ENCODE measurements around the gene L3MBTL4. TPM values are rescaled to one million over a fixed set of nuclear protein-coding genes. Genes with fewer than 3 reads are reported as not detected.
A peak's percentile ranks its signal among the peaks of the same experiment; 100 is the strongest.
"Not testable (repeated sequence)": the region's sequence is repeated elsewhere in the genome, so short reads cannot be mapped to it uniquely, and the experiment has no call there.

The L3MBTL4 gene
- total RNA-seq, 1 donor from 2014 or later, result 0.59 TPM

DNA sequence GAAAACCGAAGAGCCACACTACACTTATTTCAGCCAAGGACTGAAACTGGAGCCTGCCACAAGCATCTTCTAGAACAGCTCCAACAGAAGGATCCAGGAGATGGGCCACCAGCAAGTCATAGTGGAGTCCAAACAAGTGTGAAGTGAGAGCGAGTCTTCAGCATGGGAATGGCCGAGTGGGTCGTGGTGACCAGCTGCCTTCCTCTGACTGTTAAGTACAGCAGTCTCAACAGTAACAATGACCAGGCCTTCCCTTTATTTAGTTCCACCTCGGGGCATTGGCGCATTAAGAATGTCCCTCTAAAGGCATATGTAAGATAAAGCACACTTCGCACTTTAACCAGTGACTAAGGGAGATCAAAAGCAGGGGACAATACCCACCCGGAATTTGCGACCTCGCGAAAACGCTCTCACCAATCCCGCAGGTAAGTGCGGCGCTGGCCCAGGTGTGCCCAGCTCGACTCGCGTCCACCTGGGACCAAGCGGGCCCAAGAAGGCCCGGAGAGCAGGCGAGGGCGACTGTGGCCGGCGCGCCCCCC, 1.1 kb downstream of the L3MBTL4 start:
- H3K4me3 Mint-ChIP-seq (ENCODE audit: unreplicated experiment), result peak overlapping the region; percentile 65
- H3K27ac Mint-ChIP-seq (ENCODE audit: unreplicated experiment), result no peak overlapping the region
- peaks cover 48% of the 10 kb centered on the region for H3K27me3 Mint-ChIP-seq (ENCODE audit: unreplicated experiment)
- H3K9me3 Mint-ChIP-seq (ENCODE audit: unreplicated experiment), result no peaks in the 10 kb centered on the region
- DNase-seq (ENCODE audit: extremely low spot score, unreplicated experiment), result no peak
- TF ChIP-seq, protein P1, sequence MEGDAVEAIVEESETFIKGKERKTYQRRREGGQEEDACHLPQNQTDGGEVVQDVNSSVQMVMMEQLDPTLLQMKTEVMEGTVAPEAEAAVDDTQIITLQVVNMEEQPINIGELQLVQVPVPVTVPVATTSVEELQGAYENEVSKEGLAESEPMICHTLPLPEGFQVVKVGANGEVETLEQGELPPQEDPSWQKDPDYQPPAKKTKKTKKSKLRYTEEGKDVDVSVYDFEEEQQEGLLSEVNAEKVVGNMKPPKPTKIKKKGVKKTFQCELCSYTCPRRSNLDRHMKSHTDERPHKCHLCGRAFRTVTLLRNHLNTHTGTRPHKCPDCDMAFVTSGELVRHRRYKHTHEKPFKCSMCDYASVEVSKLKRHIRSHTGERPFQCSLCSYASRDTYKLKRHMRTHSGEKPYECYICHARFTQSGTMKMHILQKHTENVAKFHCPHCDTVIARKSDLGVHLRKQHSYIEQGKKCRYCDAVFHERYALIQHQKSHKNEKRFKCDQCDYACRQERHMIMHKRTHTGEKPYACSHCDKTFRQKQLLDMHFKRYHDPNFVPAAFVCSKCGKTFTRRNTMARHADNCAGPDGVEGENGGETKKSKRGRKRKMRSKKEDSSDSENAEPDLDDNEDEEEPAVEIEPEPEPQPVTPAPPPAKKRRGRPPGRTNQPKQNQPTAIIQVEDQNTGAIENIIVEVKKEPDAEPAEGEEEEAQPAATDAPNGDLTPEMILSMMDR (IDR thresholded peaks at IDR 0.05), result no peak
- peaks cover 2% of the 10 kb centered on the region for H3K36me3 Mint-ChIP-seq (ENCODE audit: unreplicated experiment)
- H3K4me1 Mint-ChIP-seq (ENCODE audit: unreplicated experiment), result peaks cover 7% of the 10 kb centered on the region

DNA sequence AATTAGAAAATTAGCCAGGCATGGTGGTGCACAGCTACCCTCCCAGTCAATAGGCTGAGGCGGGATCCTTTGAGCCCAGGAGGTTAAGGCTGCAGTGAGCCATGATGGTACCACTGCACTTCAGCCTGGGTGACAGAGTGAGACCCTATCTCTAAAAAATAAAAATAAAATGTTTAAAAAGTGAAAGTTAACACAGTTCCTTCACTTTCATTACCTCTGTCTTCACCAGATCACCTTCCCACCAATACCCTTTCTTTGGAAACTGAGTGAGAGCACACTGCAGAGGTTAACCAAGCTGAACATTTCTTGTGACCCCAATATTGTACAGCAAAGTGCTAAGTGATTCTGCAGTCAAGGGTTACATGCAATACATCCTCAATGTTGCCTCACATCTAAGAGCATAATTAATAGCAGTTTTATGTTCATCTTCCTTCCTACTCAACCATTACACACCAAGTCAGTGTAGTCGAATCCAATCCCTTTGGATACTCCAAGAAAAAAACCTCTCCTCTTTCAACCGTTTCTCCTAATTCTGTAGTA, 1.7 kb downstream of the L3MBTL4 start:
- no peaks in the 10 kb centered on the region for H3K9me3 Mint-ChIP-seq (ENCODE audit: unreplicated experiment)
- no peak for DNase-seq (ENCODE audit: extremely low spot score, unreplicated experiment)
- peaks cover 7% of the 10 kb centered on the region for H3K4me1 Mint-ChIP-seq (ENCODE audit: unreplicated experiment)
- H3K36me3 Mint-ChIP-seq (ENCODE audit: unreplicated experiment), result peaks cover 2% of the 10 kb centered on the region
- TF ChIP-seq, protein P1 (IDR thresholded peaks at IDR 0.05), result no peak
- peaks cover 50% of the 10 kb centered on the region for H3K27me3 Mint-ChIP-seq (ENCODE audit: unreplicated experiment)
- no peak overlapping the region for H3K27ac Mint-ChIP-seq (ENCODE audit: unreplicated experiment)
- H3K4me3 Mint-ChIP-seq (ENCODE audit: unreplicated experiment), result peak overlapping the region; percentile 65

GRCh38 chr18:6411382-6411781, 3.3 kb downstream of the L3MBTL4 start:
- no peaks in the 10 kb centered on the region for H3K9me3 Mint-ChIP-seq (ENCODE audit: unreplicated experiment)
- peaks cover 2% of the 10 kb centered on the region for H3K36me3 Mint-ChIP-seq (ENCODE audit: unreplicated experiment)
- H3K4me1 Mint-ChIP-seq (ENCODE audit: unreplicated experiment), result peaks cover 7% of the 10 kb centered on the region
- DNase-seq (ENCODE audit: extremely low spot score, unreplicated experiment), result no peak
- no peak overlapping the region for H3K27ac Mint-ChIP-seq (ENCODE audit: unreplicated experiment)
- TF ChIP-seq, protein P1 (IDR thresholded peaks at IDR 0.05), result no peak
- H3K27me3 Mint-ChIP-seq (ENCODE audit: unreplicated experiment), result peaks cover 56% of the 10 kb centered on the region
- no peak overlapping the region for H3K4me3 Mint-ChIP-seq (ENCODE audit: unreplicated experiment)

DNA sequence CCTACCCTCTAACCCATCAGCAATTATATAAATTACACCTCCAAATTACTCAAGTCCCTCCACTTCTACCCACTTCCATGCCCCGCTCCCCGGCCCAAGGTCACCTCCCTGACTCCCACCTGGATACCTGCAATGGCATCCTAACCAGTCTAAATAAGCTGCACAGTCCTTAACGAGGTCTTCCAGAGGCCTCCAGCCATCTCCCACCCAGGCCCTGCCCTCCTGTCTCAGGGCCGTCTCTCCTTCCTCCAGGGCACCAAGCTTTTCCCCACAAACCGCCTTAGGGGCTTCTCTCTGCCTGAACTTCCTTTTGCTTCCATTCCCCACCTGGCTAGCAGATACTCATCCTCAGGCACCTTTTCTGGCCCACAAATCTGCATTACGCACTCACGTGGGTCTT, 4.8 kb downstream of the L3MBTL4 start:
- no peak for DNase-seq (ENCODE audit: extremely low spot score, unreplicated experiment)
- Mint-ChIP-seq H3K4me1 (ENCODE audit: unreplicated experiment) (peaks cover 3% of the 10 kb centered on the region), H3K36me3 (ENCODE audit: unreplicated experiment) (peaks cover 2% of the 10 kb centered on the region), H3K4me3 (ENCODE audit: unreplicated experiment) (no peak overlapping the region), H3K27me3 (ENCODE audit: unreplicated experiment) (peaks cover 43% of the 10 kb centered on the region), H3K27ac (ENCODE audit: unreplicated experiment) (no peak overlapping the region), H3K9me3 (ENCODE audit: unreplicated experiment) (no peaks in the 10 kb centered on the region)
- TF ChIP-seq, protein P1 (IDR thresholded peaks at IDR 0.05), result no peak

DNA sequence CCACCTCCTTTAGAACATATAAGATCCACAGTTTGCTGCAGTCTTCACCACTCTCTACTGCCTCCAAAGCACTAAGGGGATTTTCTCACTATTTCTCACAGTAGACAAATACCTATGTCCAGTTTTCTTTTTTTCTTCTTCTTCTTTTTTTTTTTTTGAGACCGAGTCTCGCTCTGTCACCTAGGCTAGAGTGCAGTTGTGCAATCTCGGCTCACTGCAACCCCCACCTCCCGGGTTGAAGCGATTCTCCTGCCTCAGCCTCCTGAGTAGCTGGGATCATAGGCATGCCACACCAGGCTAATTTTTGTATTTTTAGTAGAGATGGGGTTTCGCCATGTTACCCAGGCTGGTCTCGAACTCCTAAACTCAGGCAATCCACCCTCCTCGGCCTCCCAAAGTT, 6.2 kb downstream of the L3MBTL4 start:
- H3K4me1 Mint-ChIP-seq (ENCODE audit: unreplicated experiment); H3K36me3 Mint-ChIP-seq (ENCODE audit: unreplicated experiment); H3K27ac Mint-ChIP-seq (ENCODE audit: unreplicated experiment); H3K9me3 Mint-ChIP-seq (ENCODE audit: unreplicated experiment); H3K4me3 Mint-ChIP-seq (ENCODE audit: unreplicated experiment); DNase-seq (ENCODE audit: extremely low spot score, unreplicated experiment): not testable (repeated sequence)
- H3K27me3 Mint-ChIP-seq (ENCODE audit: unreplicated experiment), result peaks cover 40% of the 10 kb centered on the region
